Astrocyte (in vitro differentiated cells and primary cell): ENCODE measurements around the gene FLII.

Experiments
- CTCF ChIP-seq: IDR thresholded peaks from 2 replicates; pipeline ENCODE4 v1.5.1; 2011; ENCODE audit warnings: low read depth, mild to moderate bottlenecking, inconsistent platforms, low read length, moderate library complexity; ENCODE audit not compliant: insufficient read depth
- EZH2 ChIP-seq: IDR thresholded peaks from 2 replicates; pipeline ENCODE4 v1.6.1; 2012; ENCODE audit warnings: mild to moderate bottlenecking, low read length, inconsistent platforms; ENCODE audit not compliant: insufficient read depth

- no peak for TF ChIP-seq CTCF
- no peak for TF ChIP-seq EZH2
These were observed 2.0 kb upstream of the FLII start, which contains the start of gene MIEF2 for GRCh38 chr17:18260332-18261145.
